ENCODE data around the gene APOL2. TPM values are rescaled to one million over a fixed set of nuclear protein-coding genes. Genes with fewer than 3 reads are reported as not detected.
"Not testable (repeated sequence)": the region's sequence is repeated elsewhere in the genome, so short reads cannot be mapped to it uniquely, and the experiment has no call there.

APOL2 gene, protein sequence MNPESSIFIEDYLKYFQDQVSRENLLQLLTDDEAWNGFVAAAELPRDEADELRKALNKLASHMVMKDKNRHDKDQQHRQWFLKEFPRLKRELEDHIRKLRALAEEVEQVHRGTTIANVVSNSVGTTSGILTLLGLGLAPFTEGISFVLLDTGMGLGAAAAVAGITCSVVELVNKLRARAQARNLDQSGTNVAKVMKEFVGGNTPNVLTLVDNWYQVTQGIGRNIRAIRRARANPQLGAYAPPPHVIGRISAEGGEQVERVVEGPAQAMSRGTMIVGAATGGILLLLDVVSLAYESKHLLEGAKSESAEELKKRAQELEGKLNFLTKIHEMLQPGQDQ
- total RNA-seq: 168 TPM
- long read RNA-seq, transcript APOL2-209 (5 exons, 611 nt): minor isoform, 30 of 323 reads
- long read RNA-seq, transcript APOL2-202 (5 exons, 2,551 nt): major isoform, 262 of 323 reads
- long read RNA-seq, partial matches to known transcripts: 7 of 323 reads
- long read RNA-seq, other reads (novel, unspliced or antisense): 22 of 323 reads

- DNase-seq (ENCODE audit: low spot score): no peak
Measured at GRCh38 chr22:36239401-36240171, at the start of gene APOL2. Gene APOL2, minus strand, starts transcription at chr22:36239527. Its CDS starts 6,365 bp downstream, at chr22:36233162.

- DNase-seq (ENCODE audit: low spot score): no peak
Measured at GRCh38 chr22:36288571-36289405, 49.5 kb upstream of the APOL2 start.

GRCh38 chr22:36287881-36288515 is 48.7 kb upstream of the APOL2 start:
- no peak for DNase-seq (ENCODE audit: low spot score)

GRCh38 chr22:36286096-36286957 is 47.0 kb upstream of the APOL2 start:
- DNase-seq (ENCODE audit: low spot score): no peak

GRCh38 chr22:36285545-36285944 is 46.2 kb upstream of the APOL2 start:
- DNase-seq (ENCODE audit: low spot score): no peak

- no peak for DNase-seq (ENCODE audit: low spot score)
Measured at GRCh38 chr22:36285017-36285416, 45.7 kb upstream of the APOL2 start.

DNA sequence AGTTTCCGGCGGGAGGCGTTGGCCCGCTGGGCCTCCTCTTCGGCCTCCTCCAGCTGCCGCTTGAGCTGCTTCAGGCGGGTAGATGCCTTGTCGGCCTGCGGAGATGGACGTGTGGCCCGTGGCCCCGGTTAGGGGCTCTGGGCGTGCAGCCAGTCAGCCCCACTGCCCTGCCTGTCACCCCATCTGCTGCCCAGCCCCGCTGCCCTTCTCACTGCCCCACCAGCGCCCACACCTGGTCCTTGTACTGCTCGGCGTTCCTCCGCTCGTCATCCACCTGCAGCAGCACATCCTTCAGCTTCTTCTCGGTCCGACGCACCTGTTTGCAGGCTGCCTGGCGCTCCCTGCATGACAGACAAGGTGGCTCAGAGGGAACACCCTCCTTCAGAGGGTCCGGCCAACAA is 44.8 kb upstream of the APOL2 start:
- DNase-seq (ENCODE audit: low spot score): no peak

GRCh38 chr22:36282328-36282831 is 43.1 kb upstream of the APOL2 start:
- DNase-seq (ENCODE audit: low spot score): no peak

- no peak for DNase-seq (ENCODE audit: low spot score)
Measured at GRCh38 chr22:36281781-36282327, 42.5 kb upstream of the APOL2 start.

DNA sequence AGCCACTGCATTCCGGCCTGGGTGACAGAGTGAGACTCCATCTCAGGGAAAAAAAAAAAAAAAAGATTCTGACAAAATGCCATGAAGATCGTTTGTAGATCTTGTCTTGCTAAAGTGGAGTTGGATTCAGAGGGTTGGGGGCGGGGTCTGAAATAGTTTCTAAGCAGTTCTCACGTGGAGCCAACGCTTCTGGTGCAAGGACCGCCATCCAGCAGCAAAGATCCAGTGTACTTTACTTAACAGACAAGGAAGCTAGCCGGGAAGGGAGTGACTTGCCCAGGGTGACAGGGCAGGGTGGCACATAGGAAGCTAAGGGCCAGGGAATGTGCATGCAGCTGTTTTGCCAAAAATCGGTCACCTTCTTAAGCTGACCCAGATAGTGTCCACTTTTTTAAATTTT is 41.1 kb upstream of the APOL2 start:
- DNase-seq (ENCODE audit: low spot score): no peak

DNA sequence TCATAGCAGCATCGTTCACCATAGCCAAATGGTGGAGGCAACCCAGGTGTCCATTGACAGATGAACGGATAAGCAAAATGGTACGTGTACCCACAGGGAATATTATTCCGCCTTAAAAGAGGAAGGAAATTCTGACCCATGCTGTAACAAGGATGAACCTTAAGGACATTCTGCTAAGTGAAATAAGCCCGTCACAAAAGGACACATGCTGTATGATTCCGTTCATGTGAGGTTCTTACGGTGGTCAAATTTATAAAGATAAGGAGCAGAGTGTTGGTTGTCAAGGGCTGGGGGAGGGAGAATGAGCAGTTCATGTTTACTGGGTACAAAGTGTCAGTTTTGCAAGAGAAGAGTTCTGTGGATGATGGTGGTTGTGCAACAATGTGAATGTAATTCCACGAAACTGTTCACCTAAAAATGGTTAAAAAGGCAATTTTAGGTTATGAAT is 39.9 kb upstream of the APOL2 start:
- DNase-seq (ENCODE audit: low spot score): no peak

DNA sequence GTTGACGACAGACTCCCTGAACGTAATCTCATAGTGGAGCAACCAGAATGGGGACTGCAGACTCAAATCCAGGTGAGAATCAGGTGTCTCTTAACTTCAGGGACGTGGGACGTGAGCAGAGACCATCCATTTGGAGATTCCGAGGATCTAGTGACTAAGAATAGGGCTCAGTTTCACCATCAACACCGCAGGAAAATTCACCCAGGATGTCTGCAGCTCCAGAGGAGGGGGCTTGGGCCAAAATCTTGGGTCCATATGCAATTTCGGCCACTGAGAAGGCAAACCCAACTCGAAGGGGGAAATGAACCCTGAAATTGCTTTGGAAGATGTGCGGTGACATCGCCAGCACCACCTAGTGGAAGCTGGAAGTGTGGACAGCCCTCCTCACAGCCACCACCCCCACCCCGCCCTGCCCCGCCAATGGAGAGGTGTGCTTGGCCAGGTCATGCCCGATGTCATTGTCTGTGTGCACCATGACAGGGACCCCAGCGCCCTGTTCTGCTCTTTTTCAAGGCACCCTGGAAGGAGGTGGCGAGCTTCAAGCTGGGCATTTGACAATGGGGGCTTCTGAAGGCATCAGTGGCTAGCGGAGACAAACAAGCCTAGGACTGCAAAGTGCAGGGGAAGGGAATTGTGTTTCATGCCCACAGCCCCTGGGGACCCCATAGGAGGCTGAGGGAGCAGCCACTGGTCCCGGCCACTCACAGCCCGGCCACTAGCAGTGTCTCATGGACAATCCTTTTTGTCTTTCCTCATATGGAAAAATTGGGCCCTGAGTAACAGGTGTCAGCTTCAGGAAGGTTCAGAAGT is 38.4 kb upstream of the APOL2 start:
- no peak for DNase-seq (ENCODE audit: low spot score)

GRCh38 chr22:36274531-36274930 is 35.2 kb upstream of the APOL2 start:
- DNase-seq (ENCODE audit: low spot score): no peak

- peak; percentile 55 for DNase-seq (ENCODE audit: low spot score)
Measured at GRCh38 chr22:36271951-36272350, 32.6 kb upstream of the APOL2 start.

DNA sequence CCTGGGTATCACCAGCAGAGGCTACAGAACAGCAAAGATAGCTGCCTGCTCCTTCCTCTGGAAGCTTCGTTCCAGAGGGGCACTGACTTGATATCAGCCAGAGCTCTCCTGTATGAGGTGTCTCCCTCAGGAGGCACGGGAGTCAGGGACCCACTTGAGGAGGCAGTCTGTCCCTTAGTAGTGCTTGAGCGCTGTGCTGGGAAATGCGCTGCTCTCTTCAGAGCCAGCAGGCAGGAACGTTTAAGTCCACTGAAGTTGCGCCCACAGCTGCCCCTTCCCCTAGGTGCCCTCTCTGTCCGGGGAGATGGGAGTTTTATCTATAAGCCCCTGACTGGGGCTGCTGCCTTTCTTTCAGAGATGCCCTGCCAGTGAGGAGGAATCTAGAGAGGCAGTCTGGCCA is 31.9 kb upstream of the APOL2 start:
- DNase-seq (ENCODE audit: low spot score): not testable (repeated sequence)

DNA sequence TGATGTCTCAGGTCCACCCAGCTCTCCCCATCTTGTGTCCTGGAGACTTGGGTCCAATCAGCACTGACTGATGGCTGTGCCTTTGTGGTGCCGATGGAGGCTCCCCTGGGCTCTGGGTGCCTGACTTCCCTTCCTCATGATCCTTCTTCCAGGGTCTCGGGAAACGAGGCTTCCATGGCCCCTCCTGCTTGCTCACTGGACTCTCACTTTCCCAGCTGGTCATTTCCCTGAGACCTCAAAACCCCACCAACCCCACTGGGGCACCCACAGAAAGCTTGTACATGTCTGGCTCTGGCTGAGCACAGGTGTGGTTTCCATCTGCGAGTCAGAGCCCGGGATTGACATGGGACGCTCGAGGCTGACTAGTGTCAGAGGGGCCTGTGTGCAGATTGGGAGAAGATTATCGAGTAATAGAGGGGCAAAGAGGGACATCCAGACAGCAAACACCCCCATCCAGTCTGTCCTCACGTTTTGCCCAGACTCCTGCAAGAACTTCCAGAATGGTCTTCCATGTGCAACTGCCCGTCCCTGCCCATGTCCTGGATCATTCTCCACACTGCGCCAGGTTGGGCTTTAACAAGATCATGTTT is 28.7 kb upstream of the APOL2 start:
- peak; percentile 41 for DNase-seq (ENCODE audit: low spot score)

DNA sequence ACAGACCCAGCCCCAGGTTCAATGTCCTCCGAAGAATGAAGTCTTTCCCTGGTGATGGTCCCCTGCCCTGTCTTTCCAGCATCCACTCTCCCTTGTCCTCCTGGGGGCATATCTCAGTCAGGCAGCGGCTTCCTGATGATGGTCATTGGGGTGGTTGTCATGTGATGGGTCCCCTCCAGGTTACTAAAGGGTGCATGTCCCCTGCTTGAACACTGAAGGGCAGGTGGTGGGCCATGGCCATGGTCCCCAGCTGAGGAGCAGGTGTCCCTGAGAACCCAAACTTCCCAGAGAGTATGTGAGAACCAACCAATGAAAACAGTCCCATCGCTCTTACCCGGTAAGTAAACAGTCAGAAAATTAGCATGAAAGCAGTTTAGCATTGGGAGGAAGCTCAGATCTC is 27.7 kb upstream of the APOL2 start:
- peak; percentile 57 for DNase-seq (ENCODE audit: low spot score)
